Measurements from ENCODE around the gene ZBTB47. TPM values are rescaled to one million over a fixed set of nuclear protein-coding genes. Genes with fewer than 3 reads are reported as not detected.

Gene ZBTB47
- total and polyA plus RNA-seq, 10 of the 15 experiments (the other 5 are each of a cell fraction or from before 2014, with no cell fraction given), result 0.04 to 3.4 (median 1.0) TPM; not detected in 1

DNA sequence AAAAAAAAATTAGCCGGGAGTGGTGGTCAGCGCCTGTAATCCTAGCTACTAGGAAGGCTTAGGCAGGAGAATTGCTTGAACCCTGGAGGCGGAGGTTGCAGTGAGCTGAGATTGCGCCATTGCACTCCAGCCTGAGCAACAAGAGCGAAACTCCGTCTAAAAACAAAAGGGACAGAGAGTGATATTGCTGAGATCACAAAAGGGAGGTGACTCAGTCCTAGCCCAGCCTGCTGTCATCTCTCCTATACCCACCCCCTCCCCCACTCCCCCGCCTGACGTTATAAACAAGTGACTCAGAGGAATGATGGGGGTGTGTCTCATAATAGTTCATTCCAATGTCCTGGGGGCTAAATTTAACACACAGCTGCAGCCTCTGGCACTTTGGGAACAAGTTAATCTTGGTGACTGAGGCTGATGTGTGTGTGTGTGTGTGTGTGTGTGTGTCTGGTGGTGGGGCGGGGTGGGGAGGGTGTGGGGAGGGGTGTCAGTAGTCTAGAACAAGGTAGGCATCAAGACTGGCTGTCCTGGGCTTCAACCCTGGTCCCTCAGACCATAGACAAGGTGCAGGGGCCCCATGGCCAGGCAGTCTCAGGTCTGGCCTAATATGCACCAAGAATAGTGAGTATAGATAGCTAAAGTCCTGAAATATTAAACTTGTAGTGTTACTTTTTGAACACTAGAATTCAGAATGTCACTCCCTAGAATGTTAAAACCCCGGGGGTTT is 30.5 kb downstream of the ZBTB47 start:
- Histone ChIP-seq H3K4me3 (no peak overlapping the region), H3K4me2 (ENCODE audit: control insufficient read depth, insufficient read depth) (no peak overlapping the region), H4K20me1 (ENCODE audit: control insufficient read depth, insufficient read depth) (no peaks in the 10 kb centered on the region), H3K27me3 (replicated peaks in 1 of 2; ENCODE audit: control insufficient read depth in 2 of 2, insufficient read depth in 2 of 2, low read length in 1 of 2) (no peaks in the 10 kb centered on the region), H3K9me3 (replicated peaks; ENCODE audit: control insufficient read depth, insufficient read depth, low read length) (no peaks in the 10 kb centered on the region; the same call in 2 of the 3 replicates), H3K27ac (ENCODE audit: control insufficient read depth, insufficient read depth) (no peak overlapping the region), H3K36me3 (ENCODE audit: control insufficient read depth in 2 of 2, insufficient read depth in 2 of 2, low read length in 1 of 2) (no peaks in the 10 kb centered on the region), H3K4me1 (ENCODE audit: control insufficient read depth, insufficient read depth, low read length) (no peaks in the 10 kb centered on the region), H2AFZ (ENCODE audit: control insufficient read depth, low read depth, low read length) (no peak overlapping the region), H3K79me2 (ENCODE audit: control insufficient read depth, insufficient read depth, low read length) (no peaks in the 10 kb centered on the region), H3K9ac (ENCODE audit: control insufficient read depth, insufficient read depth, low read length) (no peak overlapping the region)
- POLR2A ChIA-PET, result no interaction called here
- FAIRE-seq, result no peak
- 34% methylated on average over 9 of the region's 10 CpGs for WGBS (ENCODE audit: insufficient coverage, insufficient replicate concordance, low lambda C conversion rate, missing lambda C conversion rate)
- no peak for ATAC-seq
- intact Hi-C loops (cut with micrococcal nuclease; ENCODE audit: unreplicated experiment), result no loop called here
- in situ Hi-C loops (cut with MboI), result no loop called here
- CTCF ChIA-PET, result no interaction called here
- no TSS peak for BruUV-seq (replicated peaks)
- RAD21 ChIA-PET (ENCODE audit: unreplicated experiment), result no interaction called here
- no peak for DNase-seq (ENCODE audit: low read depth, low spot score)
- TF ChIP-seq TCF12 (IDR thresholded peaks at IDR 0.05; ENCODE audit: low read depth, low read length), result no peak
- no peak for TF ChIP-seq BCL11A (IDR thresholded peaks at IDR 0.05; ENCODE audit: low read depth, low read length)
- TF ChIP-seq EP300 (IDR thresholded peaks at IDR 0.05; ENCODE audit: borderline replicate concordance in 1 of 2, control insufficient read depth in 1 of 2, low read depth in 2 of 2, low read length in 2 of 2), result no peak
- TF ChIP-seq IRF4 (IDR thresholded peaks at IDR 0.05; ENCODE audit: low read depth, low read length), result no peak
- no peak for TF ChIP-seq POLR2AphosphoS2 (IDR thresholded peaks at IDR 0.05; ENCODE audit: low read depth, low read length)
- no peak for TF ChIP-seq ESRRA (IDR thresholded peaks at IDR 0.05; ENCODE audit: low read length)
- TF ChIP-seq, protein P1, sequence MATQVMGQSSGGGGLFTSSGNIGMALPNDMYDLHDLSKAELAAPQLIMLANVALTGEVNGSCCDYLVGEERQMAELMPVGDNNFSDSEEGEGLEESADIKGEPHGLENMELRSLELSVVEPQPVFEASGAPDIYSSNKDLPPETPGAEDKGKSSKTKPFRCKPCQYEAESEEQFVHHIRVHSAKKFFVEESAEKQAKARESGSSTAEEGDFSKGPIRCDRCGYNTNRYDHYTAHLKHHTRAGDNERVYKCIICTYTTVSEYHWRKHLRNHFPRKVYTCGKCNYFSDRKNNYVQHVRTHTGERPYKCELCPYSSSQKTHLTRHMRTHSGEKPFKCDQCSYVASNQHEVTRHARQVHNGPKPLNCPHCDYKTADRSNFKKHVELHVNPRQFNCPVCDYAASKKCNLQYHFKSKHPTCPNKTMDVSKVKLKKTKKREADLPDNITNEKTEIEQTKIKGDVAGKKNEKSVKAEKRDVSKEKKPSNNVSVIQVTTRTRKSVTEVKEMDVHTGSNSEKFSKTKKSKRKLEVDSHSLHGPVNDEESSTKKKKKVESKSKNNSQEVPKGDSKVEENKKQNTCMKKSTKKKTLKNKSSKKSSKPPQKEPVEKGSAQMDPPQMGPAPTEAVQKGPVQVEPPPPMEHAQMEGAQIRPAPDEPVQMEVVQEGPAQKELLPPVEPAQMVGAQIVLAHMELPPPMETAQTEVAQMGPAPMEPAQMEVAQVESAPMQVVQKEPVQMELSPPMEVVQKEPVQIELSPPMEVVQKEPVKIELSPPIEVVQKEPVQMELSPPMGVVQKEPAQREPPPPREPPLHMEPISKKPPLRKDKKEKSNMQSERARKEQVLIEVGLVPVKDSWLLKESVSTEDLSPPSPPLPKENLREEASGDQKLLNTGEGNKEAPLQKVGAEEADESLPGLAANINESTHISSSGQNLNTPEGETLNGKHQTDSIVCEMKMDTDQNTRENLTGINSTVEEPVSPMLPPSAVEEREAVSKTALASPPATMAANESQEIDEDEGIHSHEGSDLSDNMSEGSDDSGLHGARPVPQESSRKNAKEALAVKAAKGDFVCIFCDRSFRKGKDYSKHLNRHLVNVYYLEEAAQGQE (IDR thresholded peaks at IDR 0.05; ENCODE audit: low read depth, low read length), result no peak
- SMC1A ChIA-PET (ENCODE audit: uncharacterized antibody, unreplicated experiment), result no interaction called here

All from GM12878 (cell line).